ENCODE results near the gene CEP85L.

- TF ChIP-seq SNAI2 (CRISPR knock-in tag; IDR thresholded peaks at IDR 0.05) (no peak), CREB5 (CRISPR knock-in tag; IDR thresholded peaks at IDR 0.05; ENCODE audit: low read depth) (no peak), ZNF8 (CRISPR knock-in tag; IDR thresholded peaks at IDR 0.05) (no peak), TCF4 (CRISPR knock-in tag; IDR thresholded peaks at IDR 0.05; ENCODE audit: borderline replicate concordance) (no peak)
Observed at GRCh38 chr6:118562959-118563358, 88.4 kb downstream of the CEP85L start.
